Fibroblast of upper back skin (primary cell): Measurements from ENCODE around the gene PGK1.
"Not testable (repeated sequence)": the region's sequence is repeated elsewhere in the genome, so short reads cannot be mapped to it uniquely, and the experiment has no call there.

Experiments used
- DNase-seq: peaks from one replicate; pipeline ENCODE4 v3.0.0-alpha.2; 2013

Gene PGK1

DNA sequence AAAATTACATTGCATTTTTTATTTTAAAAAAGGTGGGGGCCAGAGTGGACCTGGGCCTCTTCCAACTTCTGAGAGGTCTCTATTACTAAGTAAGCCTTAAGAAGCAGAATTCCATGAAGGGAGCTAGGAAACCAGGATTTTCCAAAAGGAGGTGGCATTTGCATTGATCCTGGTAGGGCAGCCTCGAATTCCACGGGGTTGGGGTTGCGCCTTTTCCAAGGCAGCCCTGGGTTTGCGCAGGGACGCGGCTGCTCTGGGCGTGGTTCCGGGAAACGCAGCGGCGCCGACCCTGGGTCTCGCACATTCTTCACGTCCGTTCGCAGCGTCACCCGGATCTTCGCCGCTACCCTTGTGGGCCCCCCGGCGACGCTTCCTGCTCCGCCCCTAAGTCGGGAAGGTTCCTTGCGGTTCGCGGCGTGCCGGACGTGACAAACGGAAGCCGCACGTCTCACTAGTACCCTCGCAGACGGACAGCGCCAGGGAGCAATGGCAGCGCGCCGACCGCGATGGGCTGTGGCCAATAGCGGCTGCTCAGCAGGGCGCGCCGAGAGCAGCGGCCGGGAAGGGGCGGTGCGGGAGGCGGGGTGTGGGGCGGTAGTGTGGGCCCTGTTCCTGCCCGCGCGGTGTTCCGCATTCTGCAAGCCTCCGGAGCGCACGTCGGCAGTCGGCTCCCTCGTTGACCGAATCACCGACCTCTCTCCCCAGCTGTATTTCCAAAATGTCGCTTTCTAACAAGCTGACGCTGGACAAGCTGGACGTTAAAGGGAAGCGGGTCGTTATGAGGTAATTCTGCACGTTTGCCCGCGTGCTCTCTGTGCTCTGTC, at the start of gene PGK1:
Gene PGK1, plus strand, starts transcription at position 626 of the 824 bp plus-strand sequence. Its CDS starts 93 bp downstream, at position 719.
- peak; percentile 98 for DNase-seq

DNA sequence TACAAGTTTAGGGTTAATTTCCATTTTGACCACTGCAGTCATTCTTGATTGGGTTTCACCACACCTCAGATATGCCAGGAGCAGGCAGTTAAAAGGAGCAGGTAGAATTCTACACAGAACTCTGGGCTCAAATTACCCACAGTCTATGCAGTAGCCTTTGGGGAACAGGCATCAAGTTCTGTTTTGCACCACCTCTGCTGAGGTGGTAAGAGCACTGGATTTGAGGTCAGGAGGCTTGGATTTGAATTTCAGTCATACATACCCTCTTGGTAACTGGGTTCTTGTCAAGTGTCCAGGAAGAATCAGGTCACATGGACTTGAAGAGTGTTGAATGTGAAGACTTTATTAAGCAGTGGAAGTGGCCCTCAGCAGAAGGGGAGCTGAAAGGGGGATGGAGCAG, 40.4 kb upstream of the PGK1 start:
- no peak for DNase-seq

DNA sequence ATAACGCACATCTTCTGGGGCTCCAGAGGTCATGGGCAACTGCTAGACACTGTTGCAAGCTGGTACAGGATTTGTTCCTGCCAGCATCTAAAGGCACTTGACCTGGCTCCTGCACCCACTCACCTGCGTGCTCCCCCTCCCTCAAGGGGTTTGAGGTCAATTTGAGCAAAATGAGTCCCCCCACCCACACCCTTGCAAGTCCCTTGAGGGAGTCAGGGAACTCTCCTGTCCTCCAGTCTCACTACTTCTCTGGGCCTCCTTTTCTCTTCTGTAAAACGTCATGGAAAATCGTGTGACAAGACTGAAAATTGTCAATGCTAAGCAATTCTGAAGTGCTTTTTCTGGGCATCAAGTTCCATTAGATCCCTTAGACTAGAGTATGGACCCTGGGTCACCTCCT, 39.9 kb upstream of the PGK1 start:
- no peak for DNase-seq

DNA sequence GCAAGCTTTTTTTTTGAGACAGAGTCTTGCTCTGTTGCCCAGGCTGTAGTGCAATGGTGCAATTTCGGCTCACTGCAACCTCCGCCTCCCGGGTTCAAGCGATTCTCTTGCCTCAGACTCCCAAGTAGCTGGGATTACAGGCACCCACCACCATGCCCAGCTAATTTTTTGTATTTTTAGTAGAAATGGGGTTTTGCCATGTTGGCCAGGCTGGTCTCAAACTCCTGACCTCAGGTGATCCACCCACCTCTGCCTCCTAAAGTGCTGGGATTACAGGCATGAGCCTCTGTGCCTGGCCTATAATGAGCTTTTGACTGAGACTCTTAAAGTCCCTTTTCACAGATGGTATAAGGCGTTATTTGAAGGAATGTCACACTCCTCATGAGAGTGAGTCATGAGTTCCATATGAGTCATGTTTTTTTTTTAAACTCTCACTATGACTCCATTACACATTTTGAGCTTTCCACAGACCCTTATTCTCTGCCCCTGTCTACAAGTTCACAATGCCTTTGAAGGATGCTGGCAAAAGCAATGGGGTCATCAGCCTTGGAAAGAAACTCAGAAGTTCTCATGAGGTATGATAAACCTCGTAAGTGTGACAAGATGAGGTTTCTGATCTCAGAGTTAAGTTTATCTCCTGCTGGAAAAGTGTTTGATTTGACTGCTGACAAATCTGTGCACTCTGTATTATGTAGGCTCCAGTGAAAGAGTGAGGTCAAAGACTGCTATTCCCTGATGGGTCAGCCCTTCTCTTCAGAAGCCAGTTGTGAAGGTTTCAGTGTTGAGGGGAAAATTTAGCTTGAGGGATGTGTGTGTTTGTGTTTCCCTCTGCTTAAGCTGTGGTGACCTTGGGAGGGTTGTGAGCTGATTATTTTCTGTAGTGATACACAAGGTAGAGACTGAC, 39.1 kb upstream of the PGK1 start:
- DNase-seq = peak; percentile 71

DNA sequence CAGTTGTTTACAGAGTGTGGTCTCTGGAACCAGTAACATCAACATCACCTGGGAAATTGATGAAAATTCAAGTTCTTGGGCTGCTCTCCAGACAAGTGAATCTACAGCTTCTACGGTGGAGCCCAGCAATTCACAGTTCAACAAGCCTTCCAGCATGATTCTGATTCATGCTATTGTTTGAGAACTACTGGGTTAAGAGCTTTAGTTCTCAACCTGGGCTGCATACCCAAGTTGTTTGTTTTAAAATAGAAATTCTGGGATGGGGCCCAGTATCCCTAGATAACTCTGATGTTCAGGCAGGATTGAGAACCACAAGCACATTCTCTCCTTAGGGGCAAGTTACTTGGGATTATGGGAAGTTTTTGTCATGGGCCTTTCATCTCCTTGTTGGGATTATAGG, 37.9 kb upstream of the PGK1 start:
- peak; percentile 13 for DNase-seq

DNA sequence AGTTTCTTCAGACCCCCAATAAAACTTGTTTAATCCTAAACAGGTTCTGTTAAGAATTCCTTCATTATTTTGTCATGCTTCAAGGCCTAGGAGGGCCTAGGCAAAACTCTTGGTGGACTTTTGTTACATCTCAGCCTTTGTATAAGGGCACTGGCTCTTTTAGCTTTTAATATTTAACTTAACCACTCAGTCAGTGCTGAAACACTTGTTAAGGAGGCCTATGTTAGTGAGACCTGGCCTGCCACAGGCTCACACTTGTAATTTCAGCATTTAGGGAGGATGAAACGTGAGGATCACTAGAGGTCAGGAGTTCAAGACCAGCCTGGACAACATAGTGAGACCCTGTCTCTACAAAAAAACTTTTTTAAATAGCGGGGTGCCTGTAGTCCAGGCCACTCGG, 32.7 kb upstream of the PGK1 start:
- DNase-seq = no peak

DNA sequence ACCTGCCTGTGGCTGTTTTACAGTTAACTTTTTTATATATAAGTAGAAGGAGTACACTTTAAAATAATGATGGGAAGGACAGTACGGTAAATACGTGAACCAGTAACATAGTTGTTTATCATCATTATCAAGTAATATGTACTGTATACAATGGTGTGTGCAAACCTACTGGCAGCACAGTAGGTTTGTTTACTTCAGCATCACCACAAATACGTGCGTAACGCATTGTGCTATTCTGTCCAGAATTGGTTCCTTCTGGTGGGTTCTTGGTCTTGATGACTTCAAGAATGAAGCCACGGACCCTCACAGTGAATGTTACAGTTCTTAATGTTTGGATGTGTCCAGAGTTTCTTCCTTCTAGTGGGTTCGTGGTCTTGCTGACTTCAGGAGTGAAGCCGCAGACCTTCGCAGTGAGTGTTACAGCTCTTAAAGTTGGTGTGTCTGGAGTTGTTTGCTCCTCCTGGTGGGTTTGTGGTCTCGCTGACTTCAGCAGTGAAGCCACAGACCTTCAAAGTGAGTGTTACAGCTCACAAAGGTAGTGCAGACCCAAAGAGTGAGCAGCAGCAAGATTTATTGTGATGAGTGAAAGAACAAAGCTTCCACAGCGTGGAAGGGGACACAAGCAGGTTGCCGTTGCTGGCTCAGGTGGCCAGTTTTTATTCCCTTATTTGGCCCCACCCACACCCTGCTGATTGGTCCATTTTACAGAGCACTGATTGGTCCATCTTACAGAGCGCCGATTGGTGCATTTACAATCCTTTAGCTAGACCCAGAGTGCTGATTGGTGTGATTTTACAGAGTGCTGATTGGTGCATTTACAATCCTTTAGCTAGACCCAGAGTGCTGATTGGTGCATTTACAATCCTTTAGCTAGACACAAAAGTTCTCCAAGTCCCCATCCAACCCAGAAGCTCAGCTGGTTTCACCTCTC, 30.6 kb upstream of the PGK1 start:
- DNase-seq = not testable (repeated sequence)

DNA sequence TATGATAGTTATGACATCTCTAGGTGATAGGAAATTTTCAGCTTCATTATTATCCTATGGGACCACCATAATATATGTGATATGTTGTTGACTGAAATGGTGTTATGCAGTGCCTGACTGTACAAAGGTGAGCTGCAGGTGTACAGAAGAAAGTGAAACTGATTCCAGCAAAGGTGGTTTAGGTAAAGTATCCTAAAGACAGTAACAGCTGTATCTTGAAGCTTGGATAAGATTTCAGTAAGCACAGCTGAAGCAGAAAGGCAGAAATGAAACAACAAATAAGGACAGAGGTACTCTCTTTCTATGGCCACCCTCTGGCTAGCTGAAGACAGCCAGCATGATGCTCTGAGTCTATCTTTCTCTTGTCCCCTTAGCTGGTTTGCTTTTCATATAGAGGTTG, 30.0 kb upstream of the PGK1 start:
- no peak for DNase-seq

DNA sequence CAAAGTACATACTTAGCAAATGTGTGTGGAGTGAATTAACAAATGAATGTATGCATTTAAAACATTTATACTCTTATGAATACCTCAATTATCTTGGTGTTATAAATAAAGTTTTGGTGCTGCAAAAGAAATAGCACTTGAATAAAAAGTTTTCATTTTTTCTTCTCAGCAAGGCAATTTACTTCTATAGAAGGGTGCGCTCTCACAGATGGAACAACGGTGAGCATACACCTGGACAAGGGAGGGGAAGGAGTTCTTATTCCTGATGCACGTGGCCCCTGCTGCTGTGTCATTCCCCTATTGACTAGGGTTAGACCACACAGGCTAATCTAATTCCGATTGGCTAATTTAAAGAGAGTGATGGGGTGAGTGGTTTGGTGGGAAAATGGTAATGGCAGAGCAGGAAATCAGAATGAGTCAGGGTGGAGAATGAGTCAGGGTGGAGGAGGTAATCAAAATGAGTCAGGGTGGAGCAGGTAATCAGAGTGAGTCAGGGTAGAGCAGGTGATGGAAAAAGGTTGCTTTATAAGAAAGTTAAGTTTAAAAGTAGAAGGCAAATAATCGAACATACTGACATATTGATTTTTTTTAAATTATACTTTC, 28.2 kb upstream of the PGK1 start:
- no peak for DNase-seq

DNA sequence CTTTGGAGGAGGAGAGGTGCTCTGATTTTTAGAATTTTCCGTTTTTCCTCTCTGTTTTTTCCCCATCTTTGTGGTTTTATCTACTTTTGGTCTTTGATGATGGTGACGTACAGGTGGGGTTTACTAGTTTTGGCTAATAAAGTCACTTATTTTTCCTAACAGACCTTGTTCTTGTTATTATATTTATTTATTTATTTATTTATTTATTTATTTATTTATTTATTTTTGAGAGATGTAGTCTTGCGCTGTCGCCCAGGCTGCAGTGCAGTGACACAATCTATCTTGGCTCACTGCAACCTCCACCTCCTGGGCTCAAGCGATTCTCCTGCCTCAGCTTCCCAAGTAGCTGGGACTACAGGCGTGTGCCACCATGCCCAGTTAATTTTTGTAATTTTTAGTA, 22.6 kb upstream of the PGK1 start:
- DNase-seq = not testable (repeated sequence)

DNA sequence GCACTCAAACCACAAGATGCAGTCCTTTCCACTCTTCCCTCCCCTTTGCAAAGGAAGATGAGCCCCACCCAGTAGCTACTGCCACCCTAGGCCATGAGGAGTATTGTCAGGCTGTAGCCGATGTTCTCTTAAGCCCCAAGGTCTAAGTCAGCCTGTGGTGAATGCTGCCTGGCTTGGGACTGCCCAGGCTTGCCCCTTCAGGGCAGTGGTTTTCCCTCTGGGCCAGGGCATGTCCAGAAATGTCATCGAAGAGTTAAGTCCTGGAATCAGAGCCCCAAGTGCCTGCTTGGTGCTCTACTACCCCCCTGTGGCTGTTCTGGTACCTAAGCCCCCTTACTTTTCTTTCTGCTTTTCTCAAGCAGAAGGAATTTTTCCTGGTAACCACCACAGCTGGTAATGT, 11.8 kb upstream of the PGK1 start:
- peak; percentile 49 for DNase-seq

DNA sequence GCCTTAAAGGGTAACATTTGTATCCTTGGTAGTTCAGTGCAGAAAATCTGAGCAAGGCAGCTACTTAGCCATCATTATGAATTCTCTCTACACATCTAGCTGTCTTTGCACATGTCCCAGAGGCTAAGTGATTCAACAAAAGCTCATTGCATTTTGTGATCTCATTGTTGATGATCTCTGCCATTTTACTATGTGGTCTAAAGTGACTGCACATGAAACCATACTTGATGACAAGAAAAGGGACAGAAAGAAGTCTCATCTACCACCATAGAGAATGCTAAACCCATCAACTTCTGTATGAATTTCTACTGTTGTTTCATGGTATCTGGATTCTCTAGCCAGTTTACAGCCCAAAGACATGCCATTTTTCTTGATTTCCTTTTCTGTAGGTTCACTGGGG, 5.9 kb upstream of the PGK1 start:
- no peak for DNase-seq

DNA sequence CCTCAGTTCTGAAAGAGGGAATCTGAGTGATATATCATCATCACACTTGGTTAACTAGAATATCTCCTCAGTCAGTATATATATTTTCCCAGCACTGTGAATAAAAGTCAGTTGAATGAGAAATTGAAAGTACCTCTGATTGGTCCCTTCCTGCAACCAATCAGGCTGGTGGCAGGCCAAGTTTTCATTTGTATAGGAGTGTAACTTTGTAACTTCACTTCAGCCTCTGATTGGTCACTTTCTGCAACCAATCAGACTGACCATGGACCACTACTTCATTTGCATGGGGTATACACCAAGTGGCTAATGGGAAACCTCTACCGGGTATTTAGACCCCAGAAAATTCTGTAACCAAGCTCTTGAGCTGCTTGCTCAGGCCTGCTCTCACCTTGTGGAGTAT, 2.0 kb upstream of the PGK1 start:
- DNase-seq = peak; percentile 10

DNA sequence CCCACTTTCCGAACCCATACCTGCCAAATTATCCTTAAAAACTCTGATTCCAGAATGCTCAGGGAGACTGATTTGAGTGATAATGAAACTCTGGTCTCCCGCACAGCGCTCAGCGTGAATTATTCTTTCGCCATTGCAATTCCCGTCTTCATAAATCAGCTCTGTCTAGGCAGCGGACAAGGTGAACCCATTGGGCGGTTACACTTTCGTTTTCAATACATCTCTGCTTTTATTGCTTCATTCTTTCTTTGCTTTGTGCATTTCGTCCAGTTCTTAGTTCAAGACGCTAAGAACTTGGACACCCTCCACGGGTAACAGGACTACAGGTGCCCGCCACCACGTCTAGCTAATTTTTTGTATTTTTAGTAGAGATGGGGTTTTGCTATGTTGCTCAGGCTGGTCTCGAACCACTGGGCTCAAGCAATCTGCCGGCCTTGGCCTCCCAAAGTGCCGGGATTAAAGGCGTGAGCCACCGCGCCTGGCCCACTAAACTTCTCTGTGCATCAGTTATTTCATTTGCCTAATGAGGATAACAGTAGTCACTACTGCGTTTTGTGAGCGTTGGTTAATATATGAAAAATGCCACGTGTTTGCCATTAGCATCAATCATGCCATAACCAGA, 936 bp upstream of the PGK1 start:
- DNase-seq = no peak

DNA sequence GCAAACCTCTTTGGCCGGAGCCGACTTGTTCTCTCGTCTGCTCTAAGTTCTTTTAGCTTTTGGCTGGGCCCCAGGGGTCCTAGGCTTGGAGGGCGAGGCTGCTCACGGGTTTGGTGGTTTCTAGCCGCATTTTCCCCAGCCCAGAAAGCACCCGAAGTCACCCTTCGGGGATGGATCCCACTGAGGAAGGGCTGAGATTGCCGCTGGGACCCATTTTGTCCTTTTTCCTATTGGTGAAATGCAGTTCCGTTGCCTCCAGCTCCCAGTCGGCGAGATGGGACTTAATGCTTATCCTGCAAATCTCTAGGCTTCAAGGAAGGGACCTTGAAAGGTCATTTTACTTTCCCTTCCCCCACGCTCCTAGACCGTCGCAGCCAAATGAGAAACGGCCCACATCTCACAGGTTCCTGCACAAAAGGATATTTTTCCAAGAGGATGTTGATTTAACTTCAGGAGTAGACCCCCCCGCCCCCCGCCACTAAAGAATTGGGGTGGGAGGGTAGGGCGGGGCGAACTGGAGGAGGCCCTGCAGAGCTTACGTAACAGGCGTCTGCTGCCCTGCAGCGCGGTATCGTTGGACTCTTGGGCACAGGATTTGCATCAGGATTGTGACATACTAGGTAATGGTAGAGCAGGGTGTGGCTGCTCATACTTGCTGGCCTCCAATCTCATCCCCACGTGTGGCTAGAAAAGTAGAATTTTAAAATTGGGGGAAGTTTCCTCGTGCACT, 564 bp downstream of the PGK1 start:
- peak; percentile 37 for DNase-seq

DNA sequence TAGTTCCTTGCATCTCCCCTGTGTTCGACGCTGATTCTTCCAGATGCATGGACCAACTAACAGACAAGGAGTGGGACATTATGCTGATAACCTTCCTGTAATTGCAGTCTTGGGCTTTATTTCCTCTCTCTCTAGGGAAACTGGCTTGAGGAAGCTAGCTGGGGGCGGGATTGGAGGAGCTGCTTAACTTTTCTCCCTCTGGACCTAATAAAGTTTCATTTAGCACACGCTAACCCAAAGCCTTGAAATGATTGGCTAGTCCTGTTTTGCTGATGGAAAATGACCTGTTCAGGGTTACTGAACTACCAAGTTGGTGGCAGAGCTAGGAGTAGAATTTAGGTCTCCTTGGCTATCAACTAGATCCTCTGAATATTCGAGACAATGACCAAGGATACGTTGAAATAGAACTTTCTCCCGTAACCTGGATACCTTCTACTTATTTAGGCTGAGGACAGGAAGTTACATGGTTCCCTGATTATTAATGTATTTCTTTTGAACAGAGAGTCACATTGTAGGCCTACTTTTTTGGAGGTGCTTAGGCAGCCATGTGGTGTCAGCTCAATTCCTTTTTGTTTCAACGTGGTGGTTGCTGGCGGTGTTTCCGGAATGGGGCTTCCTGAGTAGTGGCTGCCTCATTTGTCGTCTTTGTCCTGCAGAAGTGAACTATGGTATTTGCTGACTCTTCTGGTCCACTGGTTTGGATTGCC, 2.0 kb downstream of the PGK1 start:
- DNase-seq = no peak

DNA sequence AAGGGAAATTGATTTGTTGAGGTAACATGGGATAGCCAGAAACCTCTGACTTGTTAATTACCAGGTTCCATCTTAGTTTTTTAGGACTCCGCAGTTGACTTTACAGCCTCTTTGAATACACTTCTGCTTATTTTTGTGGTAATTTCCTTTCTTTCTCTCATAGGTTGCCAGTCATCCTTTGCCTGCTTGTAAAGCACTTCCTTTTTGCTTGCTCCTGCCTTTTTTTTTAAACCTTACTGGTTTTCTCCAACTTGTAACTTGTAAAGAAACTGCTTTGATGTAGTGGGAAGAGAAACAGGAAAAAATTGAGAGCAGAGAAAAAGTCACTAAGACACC, 2.6 kb downstream of the PGK1 start:
- no peak for DNase-seq

DNA sequence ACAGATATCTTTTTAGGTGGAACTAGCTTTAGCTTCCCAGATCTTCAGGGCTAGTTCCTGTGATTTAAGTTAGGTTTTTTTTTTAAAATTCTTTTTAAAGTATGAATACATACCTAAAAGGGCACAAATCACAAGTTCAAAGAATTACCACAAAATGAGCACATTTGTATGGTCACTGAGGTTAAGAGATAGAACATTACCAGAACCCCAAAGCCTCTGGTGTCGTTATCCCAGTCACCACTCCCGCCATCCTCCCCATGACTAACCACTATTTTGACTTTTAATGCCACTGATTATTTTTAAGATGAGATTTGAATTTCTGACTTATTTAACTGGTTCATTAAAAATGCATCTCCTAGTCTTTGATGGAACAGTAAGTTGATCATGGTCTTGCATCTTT, 5.4 kb downstream of the PGK1 start:
- DNase-seq = no peak

DNA sequence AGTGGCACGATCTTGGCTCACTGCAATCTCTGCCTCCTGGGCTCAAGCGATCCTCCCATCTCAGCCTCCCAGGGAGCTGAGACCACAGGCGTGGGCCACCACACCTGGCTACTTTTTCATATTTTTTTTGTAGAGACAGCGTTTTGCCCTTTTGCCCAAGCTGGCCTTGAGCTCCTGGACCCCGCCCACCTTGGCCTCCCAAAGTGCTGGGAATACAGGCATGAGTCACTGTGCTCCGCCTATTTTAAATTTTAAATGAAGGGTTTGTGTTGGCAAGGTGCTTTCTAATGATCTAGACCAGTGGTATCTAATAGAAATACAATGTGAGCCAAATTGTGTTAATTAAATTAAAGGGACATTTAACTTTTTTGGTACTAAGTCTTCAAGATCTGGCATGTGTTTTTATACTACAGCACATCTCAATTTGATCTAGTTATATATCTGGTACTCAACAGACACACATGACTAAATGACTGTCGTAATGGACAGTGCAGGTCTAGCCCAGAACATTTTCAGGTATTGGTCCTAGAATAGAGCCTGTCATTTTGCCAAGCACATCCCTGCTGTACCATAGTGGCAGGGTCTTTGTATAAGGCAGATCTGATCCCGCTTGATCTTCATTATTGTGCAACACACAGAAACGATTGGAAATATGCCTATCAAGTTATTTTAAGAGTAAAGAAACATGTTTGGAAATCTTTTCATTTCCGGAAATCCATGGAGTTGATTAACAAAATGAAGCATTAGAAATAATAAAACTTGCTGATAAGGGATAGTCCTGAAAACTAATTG, 7.3 kb downstream of the PGK1 start:
- no peak for DNase-seq

DNA sequence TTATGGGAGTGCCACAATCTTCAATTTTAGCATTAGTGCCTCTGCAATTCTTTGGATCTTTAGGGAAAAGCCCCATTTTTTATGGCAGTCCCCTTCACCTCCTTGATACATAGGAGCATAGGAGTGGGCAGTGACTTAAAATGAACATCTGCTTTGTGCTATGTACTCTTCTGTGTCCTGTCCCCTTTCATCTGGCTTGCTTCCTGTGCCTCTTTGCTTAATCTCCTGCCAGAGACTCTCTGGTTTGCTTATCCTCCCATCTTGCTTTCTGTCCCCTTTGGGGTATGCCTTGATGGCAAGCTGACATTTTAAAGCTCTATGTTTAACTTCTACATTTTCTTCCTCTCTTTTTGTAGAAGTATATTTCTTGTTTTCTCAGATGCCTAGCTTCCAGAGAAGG, 12.3 kb downstream of the PGK1 start:
- no peak for DNase-seq
